ENCODE data around the gene GPC1. TPM values are rescaled to one million over a fixed set of nuclear protein-coding genes. Genes with fewer than 3 reads are reported as not detected.

GPC1 gene
- total and polyA plus RNA-seq, 2 of the 4 experiments (the other 2 are of a cell fraction): 16.0 to 211 TPM

DNA sequence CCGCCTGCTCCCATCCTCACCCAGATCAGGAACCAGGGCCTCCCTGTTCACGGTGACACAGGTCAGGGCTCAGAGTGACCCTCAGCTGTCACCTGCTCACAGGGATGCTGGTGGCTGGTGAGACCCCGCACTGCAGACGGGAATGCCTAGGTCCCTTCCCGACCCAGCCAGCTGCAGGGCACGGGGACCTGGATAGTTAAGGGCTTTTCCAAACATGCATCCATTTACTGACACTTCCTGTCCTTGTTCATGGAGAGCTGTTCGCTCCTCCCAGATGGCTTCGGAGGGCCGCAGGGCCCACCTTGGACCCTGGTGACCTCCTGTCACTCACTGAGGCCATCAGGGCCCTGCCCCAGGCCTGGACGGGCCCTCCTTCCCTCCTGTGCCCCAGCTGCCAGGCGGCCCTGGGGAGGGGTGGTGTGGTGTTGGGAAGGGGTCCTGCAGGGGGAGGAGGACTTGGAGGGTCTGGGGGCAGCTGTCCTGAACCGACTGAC lies 31.7 kb downstream of the GPC1 start:
- no peak for ATAC-seq (ENCODE audit: low read depth)

More for the DNA sequence above, 31.7 kb downstream of the GPC1 start:
- peaks cover 18% of the 10 kb centered on the region; the same call in 1 of the 2 replicates for H4K20me1 ChIP-seq (ENCODE audit: insufficient read depth, low read length)
- H3K79me1 ChIP-seq (ENCODE audit: low read depth in 1 of 2, low read length in 2 of 2): 0 out of 4 replicates have a peak, but pooled peaks cover 0 to 3% of the 10 kb centered on the region in 2 experiments
- no peak overlapping the region for H3K14ac ChIP-seq (replicated peaks; ENCODE audit: low read depth, low read length)
- no peak for DNase-seq
- no peak overlapping the region for H2BK15ac ChIP-seq (ENCODE audit: low read depth, low read length)
- H2BK120ac ChIP-seq (ENCODE audit: low read depth, low read length): no peak overlapping the region
- BruUV-seq (replicated peaks): no TSS peak
- H3K56ac ChIP-seq (ENCODE audit: extremely low read depth, insufficient read depth, low read length): no peak overlapping the region
- no peaks in the 10 kb centered on the region for H3K4me1 ChIP-seq (ENCODE audit: control insufficient read depth, insufficient read depth, low read length)
- intact Hi-C loops (cut with micrococcal nuclease) (no loop called here), dilution Hi-C loops (cut with HindIII; ENCODE audit: low sequenced_read_pairs, unreplicated experiment) (no loop called here), in situ Hi-C loops (cut with MboI; ENCODE audit: low sequenced_read_pairs) (no loop called here)
- no peak overlapping the region for H4K8ac ChIP-seq (ENCODE audit: low read depth in 2 of 2, low read length in 2 of 2)
- no peak overlapping the region for H3K18ac ChIP-seq (ENCODE audit: low read depth, low read length)
- H4K91ac ChIP-seq (ENCODE audit: insufficient read depth, low read depth, low read length): no peak overlapping the region
- ChIA-PET CTCF (no interaction called here), POLR2A (ENCODE audit: unreplicated experiment) (no interaction called here)
- H3K4me2 ChIP-seq (ENCODE audit: low read depth, low read length): no peak overlapping the region
- H3K27me3 ChIP-seq (ENCODE audit: control insufficient read depth, insufficient read depth, low read length): no peaks in the 10 kb centered on the region
- H3K9me1 ChIP-seq (ENCODE audit: insufficient read depth, low read length): peaks cover 11% of the 10 kb centered on the region
- H3K36me3 ChIP-seq (ENCODE audit: control insufficient read depth, insufficient read depth, low read length): peaks cover 33% of the 10 kb centered on the region
- no peak overlapping the region for H4K5ac ChIP-seq (ENCODE audit: low read depth, low read length)
- H2AK9ac ChIP-seq (replicated peaks; ENCODE audit: low read depth, low read length, poor library complexity): no peak overlapping the region
- TF ChIP-seq MAZ (IDR thresholded peaks at IDR 0.05; ENCODE audit: borderline replicate concordance, low read depth, low read length) (no peak), MAFK (IDR thresholded peaks at IDR 0.05; ENCODE audit: low read depth, low read length) (no peak), RCOR1 (IDR thresholded peaks at IDR 0.05; ENCODE audit: insufficient replicate concordance, low read length) (no peak), SMC3 (IDR thresholded peaks at IDR 0.05; ENCODE audit: low read depth, low read length) (no peak), BHLHE40 (IDR thresholded peaks at IDR 0.05; ENCODE audit: low read depth, low read length) (no peak), NFE2L2 (IDR thresholded peaks at IDR 0.05; ENCODE audit: low read depth, low read length) (no peak)
- TF ChIP-seq, protein P1, sequence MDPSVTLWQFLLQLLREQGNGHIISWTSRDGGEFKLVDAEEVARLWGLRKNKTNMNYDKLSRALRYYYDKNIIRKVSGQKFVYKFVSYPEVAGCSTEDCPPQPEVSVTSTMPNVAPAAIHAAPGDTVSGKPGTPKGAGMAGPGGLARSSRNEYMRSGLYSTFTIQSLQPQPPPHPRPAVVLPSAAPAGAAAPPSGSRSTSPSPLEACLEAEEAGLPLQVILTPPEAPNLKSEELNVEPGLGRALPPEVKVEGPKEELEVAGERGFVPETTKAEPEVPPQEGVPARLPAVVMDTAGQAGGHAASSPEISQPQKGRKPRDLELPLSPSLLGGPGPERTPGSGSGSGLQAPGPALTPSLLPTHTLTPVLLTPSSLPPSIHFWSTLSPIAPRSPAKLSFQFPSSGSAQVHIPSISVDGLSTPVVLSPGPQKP (IDR thresholded peaks at IDR 0.05; ENCODE audit: borderline replicate concordance, low read depth, low read length): no peak
- H2AK5ac ChIP-seq (ENCODE audit: low read depth, low read length): no peak overlapping the region
- H3K27ac ChIP-seq (ENCODE audit: insufficient read depth, low read length): no peak overlapping the region
- H2BK20ac ChIP-seq (ENCODE audit: low read depth, low read length): no peak overlapping the region
- 71% methylated on average over 6 of the region's 12 CpGs; no CpG with 5 or more reads in 1 of the 2 experiments for WGBS, 2 experiments (ENCODE audit: extremely low coverage in 2 of 2, insufficient read length in 1 of 2)
- no peak overlapping the region for H2AFZ ChIP-seq (replicated peaks; ENCODE audit: low read length, poor library complexity)
- no peak overlapping the region for H3K4me3 ChIP-seq (ENCODE audit: insufficient read depth, low read depth, low read length)
- no peak overlapping the region for H3K4ac ChIP-seq (ENCODE audit: low read depth, low read length)
- no peaks in the 10 kb centered on the region; the same call in 1 of the 2 replicates for H3K9me3 ChIP-seq (ENCODE audit: control insufficient read depth, insufficient read depth, low read length)
- no peak overlapping the region for H3K9ac ChIP-seq (ENCODE audit: low read depth, low read length)
- H2BK5ac ChIP-seq (ENCODE audit: low read depth, low read length, poor library complexity, severe bottlenecking): no peak overlapping the region
- no peak overlapping the region for H3K23ac ChIP-seq (ENCODE audit: low read depth, low read length)
